Ishikawa (cell line): Measurements from ENCODE around the gene SCGB1D1.

ENCODE experiments used
- CEBPB ChIP-seq: IDR thresholded peaks from 2 replicates; pipeline ENCODE4 v1.6.1; 2012
- CREB1 ChIP-seq: IDR thresholded peaks from 2 replicates; pipeline ENCODE4 v1.6.1; 2012; ENCODE audit warnings: low read depth
- EGR1 ChIP-seq: IDR thresholded peaks from 2 replicates; pipeline ENCODE4 v1.6.1; 2012
- EP300 ChIP-seq: IDR thresholded peaks from 2 replicates; pipeline ENCODE4 v1.6.1; 2012; ENCODE audit warnings: borderline replicate concordance
- FOXM1 ChIP-seq: IDR thresholded peaks from 2 replicates; pipeline ENCODE4 v1.6.1; 2012; ENCODE audit warnings: low read depth, borderline replicate concordance
- NFIC ChIP-seq: IDR thresholded peaks from 2 replicates; pipeline ENCODE4 v1.6.1; 2012
- RAD21 ChIP-seq: IDR thresholded peaks from 2 replicates; pipeline ENCODE4 v1.6.1; 2012; ENCODE audit warnings: low read depth
- TAF1 ChIP-seq: IDR thresholded peaks from 2 replicates; pipeline ENCODE4 v1.6.1; 2012; ENCODE audit warnings: low read depth, mild to moderate bottlenecking
- TCF12 ChIP-seq: IDR thresholded peaks from 2 replicates; pipeline ENCODE4 v1.6.1; 2012; ENCODE audit warnings: low read depth
- TEAD4 ChIP-seq: IDR thresholded peaks from 2 replicates; pipeline ENCODE4 v1.6.1; 2012
- YY1 ChIP-seq: IDR thresholded peaks from 2 replicates; pipeline ENCODE4 v1.6.1; 2012; ENCODE audit warnings: low read depth
- ZBTB7A ChIP-seq: IDR thresholded peaks from 2 replicates; pipeline ENCODE4 v1.6.1; 2012; ENCODE audit warnings: low read depth
- TF ChIP-seq, protein P1 (sequence below): IDR thresholded peaks from 2 replicates; pipeline ENCODE4 v1.6.1; 2012
- TF ChIP-seq, protein P2 (sequence below): IDR thresholded peaks from 2 replicates; pipeline ENCODE4 v1.6.1; 2012; ENCODE audit warnings: low read depth, mild to moderate bottlenecking
- TF ChIP-seq, protein P3 (sequence below): IDR thresholded peaks from 2 replicates; pipeline ENCODE4 v1.6.1; 2012

SCGB1D1 gene

DNA sequence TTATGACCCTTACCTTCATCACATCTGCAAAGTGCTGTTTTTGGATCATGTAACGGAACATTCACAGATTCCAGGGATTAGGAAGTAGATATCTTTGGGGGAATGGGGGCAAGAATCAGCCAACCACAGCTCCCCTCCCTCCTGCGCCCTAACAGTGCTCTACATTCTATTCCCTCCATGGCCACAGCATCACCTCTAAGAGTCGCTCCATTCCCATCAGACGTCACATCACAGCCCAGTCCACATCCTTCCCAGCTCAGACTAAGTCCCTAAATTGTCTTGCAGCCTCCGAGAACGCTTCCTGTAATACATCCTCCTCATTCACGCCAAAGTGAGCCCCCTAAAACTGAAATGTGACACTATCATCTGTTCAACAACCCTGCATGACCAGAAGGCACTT, 5.9 kb downstream of the SCGB1D1 start:
- TF ChIP-seq CREB1 = no peak
- no peak for TF ChIP-seq TEAD4
- TF ChIP-seq RAD21 = no peak
- no peak for TF ChIP-seq TAF1
- TF ChIP-seq, protein P1, sequence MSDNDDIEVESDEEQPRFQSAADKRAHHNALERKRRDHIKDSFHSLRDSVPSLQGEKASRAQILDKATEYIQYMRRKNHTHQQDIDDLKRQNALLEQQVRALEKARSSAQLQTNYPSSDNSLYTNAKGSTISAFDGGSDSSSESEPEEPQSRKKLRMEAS = no peak
- TF ChIP-seq YY1 = no peak

DNA sequence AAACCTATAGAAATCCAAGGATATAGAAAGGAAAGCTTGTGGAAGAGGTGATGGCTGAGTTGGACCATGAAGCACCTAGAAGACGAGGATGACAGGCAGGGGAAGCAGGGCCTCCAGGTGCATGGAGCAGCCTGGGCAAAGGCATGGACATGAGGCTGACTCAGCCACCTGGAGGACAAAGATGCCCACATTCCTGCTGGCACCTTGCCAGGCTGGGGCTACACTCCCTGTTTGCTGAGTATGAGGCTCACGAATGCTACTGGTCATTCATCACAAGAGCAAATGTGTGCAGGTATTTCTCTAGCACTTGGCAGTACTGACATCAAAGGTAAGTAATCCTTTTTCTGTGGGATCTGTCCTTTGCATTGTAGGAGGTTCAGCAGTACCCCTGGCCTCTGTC, 11.4 kb downstream of the SCGB1D1 start:
- TF ChIP-seq CEBPB (no peak), NFIC (peak; percentile 70; the same call in 1 of the 2 replicates)

DNA sequence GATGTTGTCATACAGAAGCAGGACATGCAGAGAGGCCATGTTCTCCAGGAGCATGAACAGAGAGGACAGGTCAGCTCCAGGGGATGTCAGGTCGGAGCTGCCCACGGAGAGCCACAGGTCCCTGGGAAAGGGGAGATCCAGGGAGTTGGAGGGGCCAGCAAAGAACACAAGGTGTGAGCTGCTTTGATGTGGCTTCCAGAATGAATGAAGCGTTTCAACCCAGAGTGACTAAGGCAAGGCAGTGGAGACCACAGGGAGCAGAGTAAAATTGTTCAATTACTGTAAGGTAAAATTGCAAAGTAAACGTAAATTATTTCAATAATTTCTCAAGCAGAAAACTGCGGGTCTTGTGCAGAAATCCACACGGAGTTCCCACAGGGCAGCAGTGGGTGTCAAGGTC, 12.9 kb downstream of the SCGB1D1 start:
- TF ChIP-seq CREB1 = no peak
- no peak for TF ChIP-seq ZBTB7A
- TF ChIP-seq FOXM1 = no peak
- no peak for TF ChIP-seq TCF12
- TF ChIP-seq NFIC = no peak
- TF ChIP-seq CEBPB = no peak
- TF ChIP-seq TAF1 = no peak
- TF ChIP-seq, protein P2, sequence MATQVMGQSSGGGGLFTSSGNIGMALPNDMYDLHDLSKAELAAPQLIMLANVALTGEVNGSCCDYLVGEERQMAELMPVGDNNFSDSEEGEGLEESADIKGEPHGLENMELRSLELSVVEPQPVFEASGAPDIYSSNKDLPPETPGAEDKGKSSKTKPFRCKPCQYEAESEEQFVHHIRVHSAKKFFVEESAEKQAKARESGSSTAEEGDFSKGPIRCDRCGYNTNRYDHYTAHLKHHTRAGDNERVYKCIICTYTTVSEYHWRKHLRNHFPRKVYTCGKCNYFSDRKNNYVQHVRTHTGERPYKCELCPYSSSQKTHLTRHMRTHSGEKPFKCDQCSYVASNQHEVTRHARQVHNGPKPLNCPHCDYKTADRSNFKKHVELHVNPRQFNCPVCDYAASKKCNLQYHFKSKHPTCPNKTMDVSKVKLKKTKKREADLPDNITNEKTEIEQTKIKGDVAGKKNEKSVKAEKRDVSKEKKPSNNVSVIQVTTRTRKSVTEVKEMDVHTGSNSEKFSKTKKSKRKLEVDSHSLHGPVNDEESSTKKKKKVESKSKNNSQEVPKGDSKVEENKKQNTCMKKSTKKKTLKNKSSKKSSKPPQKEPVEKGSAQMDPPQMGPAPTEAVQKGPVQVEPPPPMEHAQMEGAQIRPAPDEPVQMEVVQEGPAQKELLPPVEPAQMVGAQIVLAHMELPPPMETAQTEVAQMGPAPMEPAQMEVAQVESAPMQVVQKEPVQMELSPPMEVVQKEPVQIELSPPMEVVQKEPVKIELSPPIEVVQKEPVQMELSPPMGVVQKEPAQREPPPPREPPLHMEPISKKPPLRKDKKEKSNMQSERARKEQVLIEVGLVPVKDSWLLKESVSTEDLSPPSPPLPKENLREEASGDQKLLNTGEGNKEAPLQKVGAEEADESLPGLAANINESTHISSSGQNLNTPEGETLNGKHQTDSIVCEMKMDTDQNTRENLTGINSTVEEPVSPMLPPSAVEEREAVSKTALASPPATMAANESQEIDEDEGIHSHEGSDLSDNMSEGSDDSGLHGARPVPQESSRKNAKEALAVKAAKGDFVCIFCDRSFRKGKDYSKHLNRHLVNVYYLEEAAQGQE = no peak
- TF ChIP-seq, protein P1 = no peak
- TF ChIP-seq YY1 = no peak
- TF ChIP-seq, protein P3, sequence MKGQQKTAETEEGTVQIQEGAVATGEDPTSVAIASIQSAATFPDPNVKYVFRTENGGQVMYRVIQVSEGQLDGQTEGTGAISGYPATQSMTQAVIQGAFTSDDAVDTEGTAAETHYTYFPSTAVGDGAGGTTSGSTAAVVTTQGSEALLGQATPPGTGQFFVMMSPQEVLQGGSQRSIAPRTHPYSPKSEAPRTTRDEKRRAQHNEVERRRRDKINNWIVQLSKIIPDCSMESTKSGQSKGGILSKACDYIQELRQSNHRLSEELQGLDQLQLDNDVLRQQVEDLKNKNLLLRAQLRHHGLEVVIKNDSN = no peak
- no peak for TF ChIP-seq EGR1
- TF ChIP-seq RAD21 = no peak
- no peak for TF ChIP-seq TEAD4
- TF ChIP-seq EP300 = no peak

DNA sequence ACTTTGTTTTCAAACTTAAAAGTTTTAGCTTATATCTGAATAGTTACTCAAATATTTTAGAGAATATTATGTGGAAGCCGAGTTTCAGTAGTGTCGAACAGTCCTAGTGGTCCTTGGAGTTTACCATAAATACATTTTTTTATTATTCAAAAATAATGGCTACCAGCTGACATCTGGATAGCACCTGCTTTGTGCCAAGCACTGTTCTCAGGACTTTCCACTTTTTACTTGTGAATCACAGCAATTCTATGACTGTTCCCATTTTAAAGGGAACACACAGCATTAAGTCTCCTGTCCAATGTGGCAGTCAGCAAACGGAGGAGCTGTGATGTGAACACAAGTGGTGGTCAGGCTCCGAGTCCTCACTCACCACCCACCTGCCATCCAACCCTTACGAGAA, 14.4 kb downstream of the SCGB1D1 start:
- no peak for TF ChIP-seq ZBTB7A
- TF ChIP-seq NFIC = no peak
- no peak for TF ChIP-seq CREB1
- no peak for TF ChIP-seq FOXM1
- TF ChIP-seq YY1 = no peak

DNA sequence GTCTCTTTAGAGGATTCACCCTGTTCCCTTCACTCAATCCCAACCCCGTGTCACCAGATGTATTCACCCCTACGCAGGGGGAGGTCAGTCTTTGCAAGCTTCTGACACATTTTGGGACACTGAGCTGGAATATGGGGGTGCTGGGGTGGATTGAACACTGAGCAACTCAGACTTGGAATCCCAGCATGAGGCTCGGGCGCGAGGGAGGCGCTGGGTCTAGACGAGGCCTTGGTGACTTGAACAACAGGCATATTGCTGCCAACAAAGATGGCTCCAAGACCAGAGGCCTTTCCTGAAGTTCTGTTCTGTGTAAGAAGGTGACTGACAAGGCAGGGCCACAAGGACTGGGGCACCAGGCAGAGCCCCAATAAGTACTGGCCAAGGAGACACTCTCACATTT, 15.4 kb downstream of the SCGB1D1 start:
- TF ChIP-seq NFIC = no peak
- no peak for TF ChIP-seq FOXM1
- TF ChIP-seq YY1 = no peak
- TF ChIP-seq, protein P3 = no peak
- no peak for TF ChIP-seq ZBTB7A
- no peak for TF ChIP-seq RAD21
- TF ChIP-seq, protein P1 = no peak
- TF ChIP-seq TAF1 = no peak
- TF ChIP-seq TEAD4 = no peak
- TF ChIP-seq EP300 = no peak
- no peak for TF ChIP-seq CEBPB
- TF ChIP-seq EGR1 = no peak
- no peak for TF ChIP-seq TCF12
- no peak for TF ChIP-seq CREB1
- TF ChIP-seq, protein P2 = no peak

DNA sequence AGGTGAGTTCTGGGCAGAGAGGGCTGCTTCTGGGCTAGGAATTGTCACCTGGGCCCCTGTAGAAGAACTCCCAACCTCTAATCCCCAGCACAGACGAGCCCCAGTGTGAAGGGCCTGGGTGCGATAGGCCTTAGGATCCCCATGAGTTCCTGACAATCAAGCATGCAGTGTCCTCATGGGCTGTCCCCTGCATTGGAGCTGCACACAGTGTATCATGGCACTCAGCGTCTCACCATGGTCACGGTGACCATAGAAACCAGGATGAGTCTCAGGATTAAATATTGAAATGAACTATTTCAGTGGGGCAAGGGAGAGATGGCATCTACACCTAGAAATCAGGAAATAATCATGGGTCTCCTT, 18.7 kb downstream of the SCGB1D1 start:
- TF ChIP-seq ZBTB7A (no peak), TAF1 (no peak), YY1 (no peak), NFIC (no peak), RAD21 (no peak), CREB1 (no peak), CEBPB (no peak), TCF12 (no peak), TEAD4 (no peak), EGR1 (no peak), EP300 (no peak)
- TF ChIP-seq, protein P3 = no peak
- TF ChIP-seq, protein P1 = no peak
- TF ChIP-seq, protein P2 = no peak
